Endothelial cell (in vitro differentiated cells): ENCODE data around the gene LBP. TPM values are rescaled to one million over a fixed set of nuclear protein-coding genes. Genes with fewer than 3 reads are reported as not detected.

Source experiments
- DNase-seq: peaks from one replicate; pipeline ENCODE4 v3.0.0; 2021; ENCODE audit warnings: low spot score
- H3K27ac Mint-ChIP-seq: one replicate; pipeline ENCODE4 v1.8.0; 2021; ENCODE audit warnings: mixed read lengths, inconsistent platforms; ENCODE audit not compliant: unreplicated experiment
- H3K27me3 Mint-ChIP-seq: one replicate; pipeline ENCODE4 v1.8.0; 2021; ENCODE audit warnings: mild to moderate bottlenecking, moderate library complexity, mixed read lengths, inconsistent platforms; ENCODE audit not compliant: unreplicated experiment
- H3K36me3 Mint-ChIP-seq: one replicate; pipeline ENCODE4 v1.8.0; 2021; ENCODE audit warnings: mild to moderate bottlenecking, low read depth, mixed read lengths, inconsistent platforms; ENCODE audit not compliant: unreplicated experiment
- H3K4me1 Mint-ChIP-seq: one replicate; pipeline ENCODE4 v1.8.0; 2021; ENCODE audit warnings: mild to moderate bottlenecking, mixed read lengths, inconsistent platforms; ENCODE audit not compliant: unreplicated experiment
- H3K4me3 Mint-ChIP-seq: one replicate; pipeline ENCODE4 v1.8.0; 2021; ENCODE audit warnings: mild to moderate bottlenecking, mixed read lengths, inconsistent platforms; ENCODE audit not compliant: unreplicated experiment
- H3K9me3 Mint-ChIP-seq: one replicate; pipeline ENCODE4 v1.8.0; 2021; ENCODE audit warnings: mixed read lengths, inconsistent platforms; ENCODE audit not compliant: unreplicated experiment
- total RNA-seq: library from RNA; stranded (reverse); fragmentation: NEBNext Ultra II Directional; extraction: Animal tissue kit (Norgen Biotek cat#: 25700); gene quantifications from one replicate; pipeline ENCODE4 v1.2.1, GENCODE V29; 2021; ENCODE audit not compliant: unreplicated experiment
- TF ChIP-seq, protein P1 (sequence below): fragments of 200-600 bp; sonication (generic); IDR thresholded peaks from one replicate; pipeline ENCODE4 v1.5.0; 2021; ENCODE audit warnings: antibody characterized with exemption; ENCODE audit not compliant: unreplicated experiment

Gene LBP
- total RNA-seq, 1 donor from 2014 or later = 1.2 TPM

DNA sequence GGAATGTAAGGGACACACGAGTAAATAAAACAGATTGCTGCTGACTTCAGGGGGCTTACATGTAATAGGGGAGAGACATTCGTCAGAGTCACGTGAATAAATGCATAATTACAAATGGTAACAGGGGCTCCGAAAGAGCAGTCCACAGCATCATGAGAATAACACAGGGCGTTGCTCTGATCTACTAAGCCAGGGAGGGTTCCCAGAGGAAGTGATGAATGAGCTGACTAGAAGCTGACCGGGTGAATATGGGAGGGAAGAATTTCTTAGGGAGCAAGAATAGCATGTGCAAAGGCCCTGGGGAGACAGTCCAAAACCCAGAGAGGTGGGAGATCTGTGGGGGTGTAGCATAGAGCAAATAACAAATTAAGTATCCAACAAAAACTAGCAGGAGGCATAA is 39.9 kb upstream of the LBP start:
- Mint-ChIP-seq H3K4me1 (no peaks in the 10 kb centered on the region), H3K9me3 (no peaks in the 10 kb centered on the region), H3K27ac (no peak overlapping the region), H3K4me3 (no peak overlapping the region), H3K36me3 (no peaks in the 10 kb centered on the region), H3K27me3 (peaks cover 2% of the 10 kb centered on the region)
- DNase-seq = no peak
- TF ChIP-seq, protein P1, sequence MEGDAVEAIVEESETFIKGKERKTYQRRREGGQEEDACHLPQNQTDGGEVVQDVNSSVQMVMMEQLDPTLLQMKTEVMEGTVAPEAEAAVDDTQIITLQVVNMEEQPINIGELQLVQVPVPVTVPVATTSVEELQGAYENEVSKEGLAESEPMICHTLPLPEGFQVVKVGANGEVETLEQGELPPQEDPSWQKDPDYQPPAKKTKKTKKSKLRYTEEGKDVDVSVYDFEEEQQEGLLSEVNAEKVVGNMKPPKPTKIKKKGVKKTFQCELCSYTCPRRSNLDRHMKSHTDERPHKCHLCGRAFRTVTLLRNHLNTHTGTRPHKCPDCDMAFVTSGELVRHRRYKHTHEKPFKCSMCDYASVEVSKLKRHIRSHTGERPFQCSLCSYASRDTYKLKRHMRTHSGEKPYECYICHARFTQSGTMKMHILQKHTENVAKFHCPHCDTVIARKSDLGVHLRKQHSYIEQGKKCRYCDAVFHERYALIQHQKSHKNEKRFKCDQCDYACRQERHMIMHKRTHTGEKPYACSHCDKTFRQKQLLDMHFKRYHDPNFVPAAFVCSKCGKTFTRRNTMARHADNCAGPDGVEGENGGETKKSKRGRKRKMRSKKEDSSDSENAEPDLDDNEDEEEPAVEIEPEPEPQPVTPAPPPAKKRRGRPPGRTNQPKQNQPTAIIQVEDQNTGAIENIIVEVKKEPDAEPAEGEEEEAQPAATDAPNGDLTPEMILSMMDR = no peak

DNA sequence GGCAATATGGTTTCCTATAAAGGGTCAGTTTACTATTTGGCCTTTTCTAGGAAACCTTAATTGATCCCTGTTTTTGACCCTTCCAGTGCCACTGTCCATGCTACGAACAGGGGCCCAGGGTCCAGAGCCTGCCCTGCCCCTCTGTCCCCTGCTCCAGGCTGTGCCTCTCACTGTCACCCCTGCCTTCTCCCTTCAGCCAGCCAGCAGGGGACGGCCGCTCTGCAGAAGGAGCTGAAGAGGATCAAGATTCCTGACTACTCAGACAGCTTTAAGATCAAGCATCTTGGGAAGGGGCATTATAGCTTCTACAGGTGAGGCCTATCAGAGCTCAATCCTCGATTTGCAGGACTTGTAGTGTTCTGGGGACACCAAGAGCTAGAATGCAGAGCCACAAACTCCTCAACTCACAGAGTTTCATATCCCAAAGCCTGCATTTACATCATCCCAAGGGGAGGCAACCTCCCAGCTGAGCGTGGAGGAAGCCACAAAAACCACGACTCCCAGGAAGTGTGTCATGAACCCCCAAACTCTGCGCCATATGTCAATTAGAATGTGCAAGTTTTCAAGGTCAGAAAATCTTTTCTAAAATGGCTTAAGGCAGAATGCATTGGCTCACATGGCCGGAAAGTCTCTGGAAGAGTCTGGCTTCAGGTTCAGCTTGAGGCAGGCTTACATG is 38.8 kb upstream of the LBP start:
- no peak for DNase-seq
- H3K27me3 Mint-ChIP-seq = peaks cover 2% of the 10 kb centered on the region
- H3K4me1 Mint-ChIP-seq = no peaks in the 10 kb centered on the region
- no peak overlapping the region for H3K27ac Mint-ChIP-seq
- H3K4me3 Mint-ChIP-seq = no peak overlapping the region
- no peaks in the 10 kb centered on the region for H3K9me3 Mint-ChIP-seq
- TF ChIP-seq, protein P1 = no peak
- H3K36me3 Mint-ChIP-seq = no peaks in the 10 kb centered on the region

DNA sequence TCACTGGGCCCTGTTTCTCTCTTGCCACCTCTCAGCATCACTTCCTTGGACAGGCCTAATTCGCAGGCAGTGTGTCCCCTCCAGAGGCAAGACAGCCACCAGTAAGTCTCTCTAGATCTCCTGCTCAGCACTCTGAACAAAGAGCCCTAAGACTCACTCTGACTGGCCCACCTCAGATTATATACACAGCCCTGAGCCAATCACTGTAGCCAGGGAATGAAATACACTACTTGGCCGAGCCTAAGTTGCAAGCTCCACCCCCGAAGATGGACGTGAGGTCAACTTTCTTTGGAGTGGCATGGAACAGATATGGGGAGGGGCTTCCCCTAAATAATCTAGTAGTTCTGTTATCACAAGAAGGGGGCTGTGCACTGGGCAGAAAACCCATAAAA is 38.2 kb upstream of the LBP start:
- no peaks in the 10 kb centered on the region for H3K4me1 Mint-ChIP-seq
- no peaks in the 10 kb centered on the region for H3K9me3 Mint-ChIP-seq
- peaks cover 2% of the 10 kb centered on the region for H3K27me3 Mint-ChIP-seq
- no peaks in the 10 kb centered on the region for H3K36me3 Mint-ChIP-seq
- no peak for DNase-seq
- TF ChIP-seq, protein P1 = no peak
- H3K27ac Mint-ChIP-seq = no peak overlapping the region
- no peak overlapping the region for H3K4me3 Mint-ChIP-seq

DNA sequence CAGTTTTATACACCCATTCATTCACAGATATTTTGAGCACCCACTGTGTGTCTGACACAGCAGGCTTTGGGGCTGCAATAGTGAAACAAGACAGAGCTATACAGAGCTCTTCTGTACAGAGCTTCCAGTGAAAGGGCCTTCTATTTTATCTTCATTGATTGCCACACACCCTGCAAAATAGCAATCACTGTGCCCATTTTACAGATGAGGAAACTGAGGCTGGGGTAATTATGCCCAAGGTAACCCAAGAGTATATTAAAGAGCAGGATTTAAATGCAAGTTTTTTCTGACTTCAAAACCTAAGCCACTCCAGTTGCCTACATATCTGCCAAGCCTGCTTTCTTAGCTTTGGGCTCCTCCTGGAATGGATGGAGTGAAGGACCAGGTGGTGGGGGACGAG is 37.8 kb upstream of the LBP start:
- H3K4me3 Mint-ChIP-seq = no peak overlapping the region
- TF ChIP-seq, protein P1 = no peak
- no peaks in the 10 kb centered on the region for H3K36me3 Mint-ChIP-seq
- no peaks in the 10 kb centered on the region for H3K4me1 Mint-ChIP-seq
- H3K27ac Mint-ChIP-seq = no peak overlapping the region
- no peaks in the 10 kb centered on the region for H3K9me3 Mint-ChIP-seq
- H3K27me3 Mint-ChIP-seq = peaks cover 2% of the 10 kb centered on the region
- no peak for DNase-seq

DNA sequence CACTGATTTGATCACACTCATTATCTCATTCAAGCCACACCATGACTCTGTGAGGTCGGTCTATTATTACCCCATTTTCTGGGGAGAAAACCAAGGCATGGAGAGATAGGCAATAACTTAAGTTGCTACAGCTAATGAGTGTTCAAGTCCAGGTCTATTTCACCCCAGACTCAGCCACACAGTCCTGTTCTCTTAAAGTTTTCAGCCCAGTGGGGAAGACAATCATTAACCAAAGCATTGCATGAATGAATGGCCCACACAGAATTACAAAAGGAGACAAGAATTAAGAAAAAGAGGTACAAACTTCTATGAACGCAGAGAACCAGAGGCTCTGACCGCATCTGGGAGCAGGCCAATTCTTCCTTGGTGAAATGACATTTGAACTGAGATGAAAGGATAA is 35.2 kb upstream of the LBP start:
- Mint-ChIP-seq H3K27me3 (peaks cover 2% of the 10 kb centered on the region), H3K4me1 (no peaks in the 10 kb centered on the region), H3K4me3 (no peak overlapping the region), H3K9me3 (no peaks in the 10 kb centered on the region), H3K36me3 (no peaks in the 10 kb centered on the region), H3K27ac (no peak overlapping the region)
- DNase-seq = no peak
- TF ChIP-seq, protein P1 = no peak
